LHCN-M2 (cell line): Measurements from ENCODE around the gene WDR81. TPM values are rescaled to one million over a fixed set of nuclear protein-coding genes. Genes with fewer than 3 reads are reported as not detected.
"Not testable (repeated sequence)": the region's sequence is repeated elsewhere in the genome, so short reads cannot be mapped to it uniquely, and the experiment has no call there.

Experiments used
- DNase-seq: peaks from one replicate; pipeline ENCODE4 v3.0.0-alpha.2; 2012; ENCODE audit warnings: low read depth
- polyA plus RNA-seq: library from polyadenylated mRNA; unstranded; fragments of >200 nt; gene quantifications from one replicate; pipeline ENCODE4 v1.2.1, GENCODE V29; 2012; ENCODE audit warnings: missing spikeins
- total RNA-seq: library from RNA; depleted of rRNA; stranded (reverse); fragments of >200 nt; gene quantifications from 2 replicates; pipeline ENCODE4 v1.2.3, GENCODE V29; 2014; rRNA removed

The WDR81 gene
- total RNA-seq: 48.6 and 56.7 TPM in 2 replicates
- polyA plus RNA-seq: 20.6 TPM

- peak; percentile 78 for DNase-seq
Observed at GRCh38 chr17:1724351-1724868, at the start of gene WDR81. Gene WDR81, plus strand, starts transcription at chr17:1724704. Its CDS starts 256 bp downstream, at chr17:1724960.

DNA sequence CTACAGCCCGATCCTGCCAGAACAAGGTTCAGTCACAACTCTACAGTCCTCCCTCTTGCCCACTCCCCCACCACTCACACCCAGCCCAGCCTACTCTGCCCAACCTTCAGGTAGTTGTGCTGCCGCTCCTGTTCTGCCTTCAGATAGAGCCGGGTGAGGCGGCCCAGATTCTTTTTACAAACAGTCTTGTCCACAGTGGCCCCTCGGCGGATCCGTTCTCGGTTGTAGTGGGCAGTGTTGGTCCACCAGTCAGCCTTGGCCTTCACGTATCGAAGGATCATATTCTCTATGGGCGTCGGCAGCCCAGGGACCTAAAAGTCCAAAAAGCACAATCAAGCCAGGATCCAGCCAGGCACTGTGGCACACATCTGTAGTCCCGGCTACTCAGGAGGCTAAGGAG, 48.1 kb upstream of the WDR81 start:
- no peak for DNase-seq

DNA sequence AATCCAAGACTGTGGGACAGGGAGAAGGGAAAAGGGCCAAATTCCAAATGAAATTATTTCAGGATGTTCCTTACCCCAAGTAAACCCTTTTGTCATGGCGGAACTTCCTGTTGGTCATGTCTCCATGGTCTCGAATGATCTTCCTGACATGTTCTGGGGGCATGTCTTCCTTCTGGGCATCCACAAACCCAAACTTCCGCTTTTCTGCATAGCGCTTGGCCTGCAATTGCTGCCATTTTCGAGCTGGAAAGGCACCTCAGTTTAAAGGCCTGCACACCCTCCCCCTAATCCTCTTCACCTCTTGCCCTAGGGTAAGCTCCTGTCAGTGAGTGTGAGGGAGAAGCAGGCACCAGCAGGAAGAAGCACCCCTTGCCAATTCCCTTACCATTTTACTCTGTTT, 41.0 kb upstream of the WDR81 start:
- DNase-seq: no peak

- peak; percentile 97 for DNase-seq
Observed at GRCh38 chr17:1684378-1685189, 39.9 kb upstream of the WDR81 start, which contains the start of gene PRPF8. Gene PRPF8, minus strand, starts transcription at chr17:1684867. Its CDS starts 296 bp downstream, at chr17:1684571.

- DNase-seq: peak; percentile 26
Observed at GRCh38 chr17:1686086-1686485, 38.4 kb upstream of the WDR81 start.

DNA sequence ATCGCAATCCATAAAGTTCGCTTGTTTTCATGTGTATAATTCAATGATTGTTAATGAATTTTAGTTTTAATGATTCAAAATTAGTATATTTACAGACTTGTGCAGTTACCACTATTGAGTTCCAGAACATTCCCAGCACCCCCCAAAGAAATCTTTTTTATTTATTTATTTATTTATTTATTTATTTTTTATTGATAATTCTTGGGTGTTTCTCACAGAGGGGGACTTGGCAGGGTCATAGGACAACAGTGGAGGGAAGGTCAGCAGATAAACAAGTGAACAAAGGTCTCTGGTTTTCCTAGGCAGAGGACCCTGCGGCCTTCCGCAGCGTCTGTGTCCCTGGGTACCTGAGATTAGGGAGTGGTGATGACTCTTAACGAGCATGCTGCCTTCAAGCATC, 36.1 kb upstream of the WDR81 start:
- DNase-seq: not testable (repeated sequence)

DNA sequence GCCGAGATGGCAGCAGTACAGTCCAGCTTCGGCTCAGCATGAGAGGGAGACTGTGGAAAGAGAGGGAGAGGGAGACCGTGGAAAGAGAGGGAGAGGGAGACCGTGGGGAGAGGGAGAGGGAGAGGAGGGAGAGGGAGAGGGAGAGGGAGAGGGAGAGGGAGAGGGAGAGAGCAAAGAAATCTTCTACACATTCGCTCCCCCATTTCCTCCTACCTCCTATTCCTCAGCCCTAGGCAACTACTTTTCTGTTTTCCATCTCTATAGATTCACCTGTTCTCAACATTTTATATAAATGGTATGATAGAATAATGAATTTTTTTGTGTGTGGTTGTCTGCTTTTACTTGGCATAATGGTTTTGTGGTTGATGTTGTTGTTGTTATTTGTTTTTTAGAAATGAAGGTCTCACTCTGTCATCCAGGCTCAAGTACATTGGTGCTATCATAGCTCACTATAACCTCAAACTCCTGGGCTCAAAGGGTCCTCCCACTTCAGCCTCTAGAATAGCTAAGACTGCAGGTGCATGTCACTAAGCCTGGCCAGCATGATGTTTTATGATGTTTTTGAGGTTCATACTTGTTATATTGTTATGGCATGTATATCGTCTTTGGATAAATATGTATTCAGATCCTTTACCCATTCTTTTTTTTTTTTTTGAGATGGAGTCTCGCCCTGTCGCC, 33.8 kb upstream of the WDR81 start:
- DNase-seq: no peak

DNA sequence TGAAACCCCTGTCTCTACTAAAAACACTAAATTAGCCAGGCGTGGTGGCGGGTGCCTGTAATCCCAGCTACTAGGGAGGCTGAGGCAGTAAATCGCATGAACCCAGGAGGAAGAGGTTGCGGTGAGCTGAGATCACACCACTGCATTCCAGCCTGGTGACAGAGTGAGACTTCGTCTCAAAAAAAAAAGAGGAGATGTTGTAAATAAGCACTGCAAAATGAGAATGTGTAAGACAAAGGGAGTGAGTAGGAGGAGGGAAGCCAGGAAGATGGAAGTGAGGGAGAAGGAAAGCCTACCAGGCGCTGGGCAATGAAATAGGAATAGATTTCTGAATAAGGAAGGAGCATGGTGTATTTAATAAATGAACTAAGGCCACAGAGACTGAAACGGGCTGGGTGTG, 31.2 kb upstream of the WDR81 start:
- no peak for DNase-seq

DNA sequence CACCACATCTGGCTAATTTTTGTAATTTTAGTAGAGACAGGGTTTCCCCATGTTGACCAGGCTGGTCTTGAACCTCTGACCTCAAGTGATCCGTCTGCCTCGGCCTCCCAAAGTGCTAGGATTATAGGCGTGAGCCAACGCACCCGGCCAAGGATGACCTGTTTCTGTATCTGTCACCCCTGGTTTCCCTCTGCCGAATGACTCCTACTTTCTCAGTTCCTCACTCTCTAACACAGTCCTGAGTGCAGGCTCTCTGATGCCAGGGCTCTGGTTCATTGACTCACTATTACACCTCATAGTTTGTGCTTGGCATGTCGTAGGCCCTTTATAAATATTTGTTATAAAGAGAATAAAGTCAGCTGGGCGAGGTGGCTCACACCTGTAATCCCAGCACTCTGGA, 29.1 kb upstream of the WDR81 start:
- DNase-seq: no peak

DNA sequence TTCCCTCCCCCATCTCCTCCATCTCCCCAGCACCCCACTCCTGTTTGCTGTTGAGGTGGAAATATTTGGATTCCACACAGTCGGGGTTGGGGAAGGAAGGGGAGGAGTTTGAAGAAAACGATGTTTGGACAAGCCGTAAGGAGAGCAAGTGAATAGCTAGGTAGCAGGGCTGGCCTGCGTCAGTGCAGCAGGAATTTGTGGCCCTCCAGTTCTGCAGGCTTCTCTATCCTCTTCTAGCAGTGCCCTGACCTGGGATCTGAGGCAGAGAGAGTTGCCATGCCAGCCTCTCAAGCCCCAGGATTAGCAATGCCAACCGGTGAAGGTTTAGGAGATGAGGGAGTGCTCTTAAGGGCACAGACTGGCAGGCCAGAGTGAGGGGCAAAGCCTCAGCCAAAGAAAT, 26.8 kb upstream of the WDR81 start:
- DNase-seq: no peak

- DNase-seq: peak; percentile 63
Observed at GRCh38 chr17:1699891-1700290, 24.6 kb upstream of the WDR81 start.

GRCh38 chr17:1703063-1703462, 21.4 kb upstream of the WDR81 start:
- DNase-seq: no peak

DNA sequence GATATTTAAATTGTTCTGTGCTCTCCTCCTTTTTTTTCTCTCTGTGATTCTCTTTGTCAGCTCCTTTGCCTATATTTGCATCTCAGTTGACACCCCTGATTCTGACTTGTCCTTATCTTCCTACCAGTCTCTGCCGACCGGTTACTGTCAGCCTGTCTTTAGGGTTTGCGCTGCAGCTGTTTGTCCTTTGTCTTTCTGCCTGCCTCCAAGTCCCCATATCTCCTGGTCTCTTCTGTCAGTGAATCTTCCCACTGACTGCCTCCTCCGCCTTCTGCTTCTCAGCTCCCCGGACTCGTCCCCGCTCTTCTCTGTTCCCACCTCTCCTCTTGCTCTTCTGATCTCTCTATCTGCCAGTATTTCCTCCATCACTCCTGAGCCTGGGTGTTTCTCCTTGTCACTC, 19.5 kb upstream of the WDR81 start:
- DNase-seq: no peak

- no peak for DNase-seq
Observed at GRCh38 chr17:1707107-1707506, 17.4 kb upstream of the WDR81 start.

GRCh38 chr17:1708791-1709346, 15.6 kb upstream of the WDR81 start:
- DNase-seq: not testable (repeated sequence)

DNA sequence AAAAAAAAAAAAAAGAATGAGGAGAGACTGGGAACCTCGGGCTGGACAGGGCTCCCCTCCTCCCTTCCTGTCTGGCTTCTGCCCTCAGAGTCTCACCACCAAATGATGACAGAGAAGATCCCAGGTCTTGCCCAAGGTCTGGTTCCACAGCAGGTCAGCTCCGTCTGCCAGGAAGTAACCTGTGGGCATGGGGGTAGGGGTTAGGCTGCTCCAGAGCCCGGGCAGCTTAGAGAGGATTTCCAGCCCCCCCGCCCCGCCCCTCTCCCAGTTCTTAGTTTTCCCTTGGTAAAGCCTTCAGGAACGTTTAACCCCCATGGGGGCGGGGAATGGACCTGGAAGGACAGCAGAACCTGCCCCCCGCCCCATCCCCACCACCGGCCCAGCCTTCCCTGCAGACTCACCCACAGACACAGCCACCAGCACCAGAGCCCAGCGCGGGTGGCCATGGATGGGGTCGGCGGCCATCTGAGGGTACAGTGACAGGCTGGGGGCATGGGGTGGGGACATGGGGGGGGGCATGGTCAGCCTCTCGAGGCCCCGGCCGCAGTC, 15.0 kb upstream of the WDR81 start:
- no peak for DNase-seq

DNA sequence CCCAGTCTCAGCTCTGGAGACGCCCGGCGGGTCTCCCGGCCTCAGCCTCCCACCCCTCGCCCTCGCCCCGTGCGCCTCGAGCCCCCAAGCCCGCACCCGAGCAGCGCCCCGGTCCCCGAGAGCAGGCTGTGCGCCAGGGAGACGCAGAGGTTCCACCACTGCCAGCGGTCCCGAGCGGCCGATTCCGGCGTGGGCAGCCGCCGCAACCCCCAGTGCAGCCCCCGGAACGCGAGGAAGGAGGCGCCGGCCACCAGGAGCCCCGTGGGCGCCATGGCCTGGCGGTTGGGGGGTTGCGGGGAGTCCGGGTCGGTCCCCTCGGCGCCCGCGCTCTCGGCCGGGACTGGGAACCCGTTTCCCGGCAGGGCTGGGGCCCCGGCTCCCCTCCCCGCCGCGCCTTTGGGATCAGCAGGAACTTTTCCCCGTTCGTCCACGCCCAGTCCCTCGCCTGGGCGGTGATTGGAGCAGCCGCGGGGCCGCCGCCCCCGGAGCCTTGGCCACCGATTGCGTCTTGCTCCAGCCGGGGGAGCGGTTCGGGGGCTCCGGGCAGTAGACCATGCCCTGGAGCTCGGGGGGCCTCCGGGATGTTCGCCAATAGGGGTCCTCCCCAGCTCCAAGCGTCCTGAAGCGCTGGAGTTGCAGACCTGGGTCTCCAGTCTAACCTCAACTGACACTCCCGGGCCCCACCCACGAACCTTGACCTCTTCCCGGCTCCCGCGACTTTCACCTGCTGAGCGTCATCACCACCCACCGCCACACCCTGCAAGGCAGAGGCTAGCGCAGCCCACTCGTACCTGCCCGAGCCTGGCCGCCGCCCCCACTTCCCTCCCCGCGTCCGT, 14.3 kb upstream of the WDR81 start, which contains the start of gene TLCD2:
TLCD2 (minus strand) TSS at position 407 of the 836 bp plus-strand sequence; CDS start at position 272, 135 bp downstream.
- DNase-seq: peak; percentile 54

DNA sequence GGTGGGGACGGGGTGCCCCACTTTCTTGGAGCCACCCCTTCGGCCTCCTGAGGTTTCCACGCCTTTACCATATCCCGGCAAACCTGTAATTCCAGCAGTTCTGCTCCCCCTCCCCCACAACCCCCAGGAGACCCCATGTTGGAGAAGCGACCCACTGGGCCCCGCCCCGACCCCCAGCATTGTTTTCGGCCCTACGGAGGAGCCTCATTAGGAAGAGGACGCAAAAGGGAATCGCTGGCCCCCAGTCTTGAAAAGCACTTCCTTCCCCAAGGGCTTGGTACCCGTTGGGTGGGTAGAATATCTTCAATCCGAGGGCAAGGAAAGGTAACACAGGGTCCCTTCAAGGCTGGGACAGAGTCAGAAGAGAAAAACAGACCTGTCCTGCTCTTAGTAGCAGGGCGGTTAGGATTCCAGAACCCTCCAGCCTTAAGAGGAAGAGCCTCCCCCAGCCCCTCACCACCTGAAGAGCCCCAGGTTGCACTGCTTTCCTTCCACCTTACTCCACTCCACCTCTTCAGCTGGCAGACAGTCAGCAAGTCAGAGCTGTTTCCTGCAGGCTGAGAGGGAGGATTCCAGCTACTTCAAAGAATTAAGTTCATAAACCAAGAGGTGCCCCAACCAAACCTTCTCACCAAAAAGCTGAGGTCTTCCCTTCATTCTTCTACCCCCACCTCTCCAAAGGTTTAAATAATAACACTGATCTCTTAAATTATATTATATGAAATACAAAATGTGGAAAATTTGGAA, 13.5 kb upstream of the WDR81 start:
- no peak for DNase-seq

- no peak for DNase-seq
Observed at GRCh38 chr17:1711804-1712203, 12.7 kb upstream of the WDR81 start.

DNA sequence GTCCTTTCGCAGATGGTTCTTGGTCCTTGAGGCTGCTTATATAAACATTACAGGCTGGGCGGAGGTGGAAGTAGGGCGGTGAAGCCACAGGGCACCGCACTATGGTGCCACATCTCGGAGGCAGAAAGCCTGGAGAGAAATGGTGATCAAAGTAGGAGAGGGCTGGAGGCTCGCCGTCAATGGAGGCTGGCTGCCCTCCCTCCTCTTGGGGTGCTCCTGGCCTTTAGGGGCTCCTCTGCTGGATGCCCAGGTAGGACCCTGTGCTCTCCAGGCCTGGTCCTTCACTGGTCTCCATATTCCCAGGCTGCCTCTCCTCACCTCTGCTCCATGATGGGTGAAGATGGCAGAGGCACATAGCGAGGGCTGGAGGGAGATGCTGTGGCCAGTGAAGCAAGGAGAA, 12.2 kb upstream of the WDR81 start:
- no peak for DNase-seq
